OCI-LY1 (cell line): Measurements from ENCODE around the gene TAS2R50.

ENCODE experiments used
- EZH2 ChIP-seq: fragments of 200-600 bp; sonication (generic), shearing (Covaris generic); IDR thresholded peaks from 2 replicates; pipeline ENCODE4 v1.8.0; 2017; ENCODE audit warnings: borderline replicate concordance, mixed run types, mild to moderate bottlenecking, antibody characterized with exemption, low read length, moderate library complexity, mixed read lengths
- TF ChIP-seq, protein P1 (sequence below): fragments of 200-600 bp; sonication (generic), shearing (Covaris generic); IDR thresholded peaks from 2 replicates; pipeline ENCODE4 v1.5.1; 2017; ENCODE audit warnings: mild to moderate bottlenecking, antibody characterized with exemption, low read length, moderate library complexity, mixed read lengths

DNA sequence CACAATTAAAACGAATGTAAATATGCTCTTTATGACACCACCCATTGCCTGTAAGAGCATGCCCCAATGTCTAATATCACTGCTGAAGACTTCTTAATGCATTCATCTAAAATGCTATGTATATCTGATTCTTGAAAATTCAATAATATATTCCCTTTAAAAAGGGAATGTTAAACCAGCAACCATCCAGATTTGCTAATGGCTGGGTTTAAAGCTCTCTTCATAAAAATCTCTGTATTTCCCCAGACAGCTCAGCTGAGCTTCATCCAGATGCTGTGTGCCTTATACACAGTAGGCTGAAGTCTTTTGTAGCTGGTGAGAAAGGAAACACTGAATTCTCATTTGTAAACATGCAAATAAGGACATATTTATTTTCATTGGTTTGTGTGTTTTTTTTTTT, 47.5 kb downstream of the TAS2R50 start, which contains the start of gene TAS2R14:
- TF ChIP-seq, protein P1, sequence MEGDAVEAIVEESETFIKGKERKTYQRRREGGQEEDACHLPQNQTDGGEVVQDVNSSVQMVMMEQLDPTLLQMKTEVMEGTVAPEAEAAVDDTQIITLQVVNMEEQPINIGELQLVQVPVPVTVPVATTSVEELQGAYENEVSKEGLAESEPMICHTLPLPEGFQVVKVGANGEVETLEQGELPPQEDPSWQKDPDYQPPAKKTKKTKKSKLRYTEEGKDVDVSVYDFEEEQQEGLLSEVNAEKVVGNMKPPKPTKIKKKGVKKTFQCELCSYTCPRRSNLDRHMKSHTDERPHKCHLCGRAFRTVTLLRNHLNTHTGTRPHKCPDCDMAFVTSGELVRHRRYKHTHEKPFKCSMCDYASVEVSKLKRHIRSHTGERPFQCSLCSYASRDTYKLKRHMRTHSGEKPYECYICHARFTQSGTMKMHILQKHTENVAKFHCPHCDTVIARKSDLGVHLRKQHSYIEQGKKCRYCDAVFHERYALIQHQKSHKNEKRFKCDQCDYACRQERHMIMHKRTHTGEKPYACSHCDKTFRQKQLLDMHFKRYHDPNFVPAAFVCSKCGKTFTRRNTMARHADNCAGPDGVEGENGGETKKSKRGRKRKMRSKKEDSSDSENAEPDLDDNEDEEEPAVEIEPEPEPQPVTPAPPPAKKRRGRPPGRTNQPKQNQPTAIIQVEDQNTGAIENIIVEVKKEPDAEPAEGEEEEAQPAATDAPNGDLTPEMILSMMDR: no peak
- TF ChIP-seq EZH2: no peak
